ENCODE measurements around the gene PHLPP2.
"Not testable (repeated sequence)": the region's sequence is repeated elsewhere in the genome, so short reads cannot be mapped to it uniquely, and the experiment has no call there.

Gene PHLPP2

DNA sequence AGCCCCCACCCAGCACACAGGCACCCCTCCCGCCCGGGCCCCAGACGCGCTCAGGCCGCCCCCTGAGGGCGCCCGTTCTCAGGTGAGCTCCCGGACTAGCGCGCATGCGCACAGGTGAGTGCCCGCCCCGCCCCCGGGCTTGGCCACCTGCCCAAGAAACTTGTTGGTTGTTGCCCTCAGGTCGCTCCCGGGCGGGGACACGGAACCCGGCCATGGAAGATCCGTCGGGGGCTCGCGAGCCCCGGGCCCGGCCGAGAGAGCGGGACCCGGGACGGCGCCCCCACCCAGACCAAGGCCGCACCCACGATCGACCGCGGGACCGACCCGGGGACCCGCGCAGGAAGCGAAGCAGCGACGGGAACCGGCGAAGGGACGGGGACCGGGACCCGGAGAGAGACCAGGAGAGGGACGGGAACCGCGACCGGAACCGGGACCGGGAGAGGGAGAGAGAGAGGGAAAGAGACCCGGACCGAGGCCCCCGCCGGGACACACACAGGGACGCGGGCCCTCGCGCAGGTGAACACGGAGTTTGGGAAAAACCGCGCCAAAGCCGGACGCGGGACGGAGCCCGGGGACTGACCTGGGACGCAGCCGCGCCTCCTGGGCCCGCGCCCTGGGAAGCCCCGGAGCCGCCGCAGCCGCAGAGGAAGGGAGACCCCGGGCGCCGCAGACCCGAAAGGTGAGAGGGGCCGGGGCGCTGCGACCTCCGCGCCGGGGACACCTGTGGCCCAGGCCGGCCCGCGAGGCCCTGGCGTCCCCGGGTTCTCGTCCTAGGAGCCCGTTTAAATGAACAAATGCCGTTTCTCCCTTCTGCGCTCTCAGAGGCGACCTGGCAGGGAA is 98.3 kb downstream of the PHLPP2 start, which contains the start of gene MARVELD3:
Gene MARVELD3, plus strand, starts transcription at position 167 of the 840 bp plus-strand sequence. Its CDS starts 46 bp downstream, at position 213.
- DNase-seq (ENCODE audit: low read depth in 2 of 3, low spot score in 1 of 3), result no peak

DNA sequence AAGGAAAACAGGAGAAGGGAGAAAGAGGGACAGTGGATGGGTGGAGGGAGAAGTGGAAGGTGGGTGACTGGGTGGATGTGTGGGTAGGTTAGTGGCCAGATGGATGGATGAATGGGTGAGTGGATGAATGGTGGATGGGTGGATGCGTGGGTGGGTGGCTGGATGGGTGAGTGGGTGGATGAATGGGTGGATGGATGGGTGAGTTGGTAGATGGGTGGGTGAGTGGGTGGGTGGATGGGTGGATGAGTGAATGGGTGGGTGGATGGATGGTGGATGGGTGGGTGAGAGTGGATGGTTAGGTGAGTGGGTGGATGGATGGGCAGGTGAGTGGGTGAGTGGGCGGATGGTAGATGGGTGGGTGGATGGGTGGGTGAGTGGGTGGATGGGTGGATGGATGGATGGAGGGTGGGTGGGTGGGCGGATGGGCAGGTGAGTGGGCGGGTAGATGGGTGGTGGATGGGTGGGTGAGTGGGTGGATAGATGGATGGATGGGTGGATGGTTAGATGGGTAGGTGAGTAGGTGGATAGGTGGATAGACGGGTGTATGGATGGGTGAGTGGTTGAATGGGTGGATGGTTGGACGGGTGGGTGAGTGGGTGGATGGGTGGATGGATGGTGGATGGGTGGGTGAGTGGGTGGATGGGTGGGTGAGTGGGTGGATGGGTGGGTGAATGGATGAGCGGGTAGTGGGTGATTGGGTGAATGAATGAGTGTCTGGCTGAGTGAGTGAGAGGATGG is 99.2 kb downstream of the PHLPP2 start:
- no peak for DNase-seq (ENCODE audit: low read depth in 2 of 3, low spot score in 1 of 3)

DNA sequence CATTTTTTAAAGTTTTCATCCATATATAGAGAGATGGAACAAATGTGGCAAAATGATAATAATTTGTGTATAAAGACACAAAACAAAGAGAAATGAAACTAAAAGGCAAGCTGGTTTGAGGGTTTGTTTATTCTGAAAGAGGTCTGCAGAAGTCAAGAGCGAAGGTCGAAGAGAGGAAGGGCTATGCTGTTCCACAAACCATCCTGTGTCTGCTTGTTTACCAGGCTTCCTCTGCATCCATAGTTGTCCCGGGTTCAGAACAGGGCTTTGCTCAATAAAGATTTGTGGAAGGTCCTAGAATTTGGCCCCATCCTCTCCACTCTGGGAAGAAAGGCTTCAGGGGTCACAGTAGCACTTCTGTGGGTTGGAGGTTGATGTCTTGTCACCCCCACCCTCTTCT is 100.9 kb downstream of the PHLPP2 start:
- no peak for DNase-seq (ENCODE audit: low read depth in 2 of 3, low spot score in 1 of 3)

DNA sequence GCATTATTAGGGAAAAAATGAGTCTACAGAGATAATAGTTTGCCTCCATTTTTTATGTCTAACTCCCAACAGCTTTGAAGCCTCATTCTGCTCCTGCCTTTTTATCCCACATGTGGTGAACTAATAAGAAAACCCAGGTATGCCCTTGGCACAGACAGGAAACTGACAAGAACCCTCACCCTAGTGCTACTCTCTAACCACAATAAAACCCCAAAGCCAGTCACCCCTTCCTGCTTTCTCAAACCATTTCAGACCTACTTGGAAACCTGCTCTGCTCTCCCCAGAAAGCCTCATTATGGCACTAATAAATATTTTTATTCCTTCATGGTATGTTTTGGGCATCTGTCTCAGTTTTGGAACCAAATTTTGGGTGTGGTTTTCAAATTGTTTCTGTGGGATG is 102.4 kb downstream of the PHLPP2 start:
- no peak for DNase-seq (ENCODE audit: low read depth in 2 of 3, low spot score in 1 of 3)

DNA sequence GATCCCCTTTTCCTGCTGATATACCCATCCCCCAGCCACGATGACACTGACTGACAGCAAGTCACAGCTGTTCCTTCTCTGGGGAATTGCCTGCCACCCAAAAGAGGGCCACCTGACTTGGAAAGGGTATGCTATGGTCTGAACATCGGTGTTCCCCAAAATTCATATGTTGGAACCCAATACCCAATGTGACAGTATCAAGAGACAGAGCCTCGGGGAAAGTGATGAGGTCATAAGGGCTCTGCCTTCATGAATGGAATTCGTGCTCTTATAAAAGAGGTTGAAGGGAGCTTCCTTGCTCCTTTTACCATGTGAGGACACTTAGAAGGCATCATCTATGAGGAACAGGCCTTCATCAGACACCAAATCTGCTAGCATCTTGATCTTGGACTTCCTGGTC is 106.1 kb downstream of the PHLPP2 start:
- DNase-seq (ENCODE audit: low read depth in 2 of 3, low spot score in 1 of 3), result no peak

DNA sequence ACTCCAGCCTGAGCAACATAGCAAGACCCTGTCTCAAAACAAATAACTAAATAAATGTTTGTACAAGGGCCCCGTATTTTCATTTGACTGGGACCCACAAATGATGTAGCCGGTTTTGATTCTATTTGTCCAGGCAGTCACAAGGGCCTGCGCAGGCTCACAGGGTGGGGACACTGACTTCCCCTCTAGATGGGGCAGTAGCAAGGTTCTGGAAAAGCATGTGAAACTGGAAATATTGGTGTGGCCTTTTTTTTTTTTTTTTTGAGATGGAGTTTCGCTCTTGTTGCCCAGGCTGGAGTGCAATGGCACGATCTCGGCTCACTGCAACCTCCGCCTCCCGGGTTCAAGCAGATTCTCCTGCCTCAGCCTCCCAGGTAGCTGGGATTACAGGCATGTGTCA is 109.5 kb downstream of the PHLPP2 start:
- not testable (repeated sequence) for DNase-seq (ENCODE audit: low read depth in 2 of 3, low spot score in 1 of 3)

DNA sequence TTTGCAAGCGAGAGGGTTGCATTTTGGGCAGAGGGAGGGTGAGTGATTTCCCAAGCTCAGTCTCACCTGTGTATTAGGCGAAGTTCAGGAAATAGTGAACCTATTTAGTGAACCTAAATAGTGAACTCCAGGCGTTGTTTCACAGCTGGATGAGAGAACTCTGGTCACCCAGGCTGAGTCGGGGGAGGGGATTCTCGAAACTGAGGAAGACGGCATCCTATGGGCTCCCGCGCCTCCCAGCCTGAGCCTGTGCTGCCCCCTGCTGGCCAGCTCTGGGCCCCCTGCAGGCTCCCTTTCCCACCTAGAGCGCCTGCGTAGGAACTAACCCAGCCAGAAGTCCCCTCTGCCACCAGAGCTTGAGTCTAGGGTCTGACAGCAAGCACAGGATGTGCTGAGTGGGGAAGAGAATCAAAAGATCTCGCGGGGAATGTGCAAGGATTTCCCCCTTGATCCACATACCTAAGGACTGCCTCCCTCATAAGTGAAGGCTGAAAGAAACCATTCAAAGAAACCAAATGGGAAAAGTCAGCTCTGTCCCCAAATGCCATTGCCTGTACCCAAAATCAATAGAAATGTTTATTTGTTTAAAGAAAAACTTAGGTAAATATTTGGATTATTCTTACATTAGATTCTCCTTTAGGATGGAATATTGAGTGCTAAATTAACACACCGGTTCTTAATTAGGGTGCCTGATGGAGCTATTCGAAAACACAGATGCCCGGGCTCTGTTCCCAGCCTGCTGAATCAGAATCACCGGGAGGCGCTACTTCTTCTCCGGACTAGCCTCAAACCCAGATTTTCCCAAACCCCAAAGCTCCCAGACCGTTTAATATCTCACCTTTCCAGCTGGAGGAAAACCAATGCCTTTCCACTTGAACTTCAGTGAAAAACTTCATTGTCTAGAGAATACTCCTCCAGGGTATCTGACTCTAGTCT is 113.3 kb downstream of the PHLPP2 start:
- peak; percentile 57 to 86 (median 76) for DNase-seq (ENCODE audit: low read depth in 2 of 3, low spot score in 1 of 3)

DNA sequence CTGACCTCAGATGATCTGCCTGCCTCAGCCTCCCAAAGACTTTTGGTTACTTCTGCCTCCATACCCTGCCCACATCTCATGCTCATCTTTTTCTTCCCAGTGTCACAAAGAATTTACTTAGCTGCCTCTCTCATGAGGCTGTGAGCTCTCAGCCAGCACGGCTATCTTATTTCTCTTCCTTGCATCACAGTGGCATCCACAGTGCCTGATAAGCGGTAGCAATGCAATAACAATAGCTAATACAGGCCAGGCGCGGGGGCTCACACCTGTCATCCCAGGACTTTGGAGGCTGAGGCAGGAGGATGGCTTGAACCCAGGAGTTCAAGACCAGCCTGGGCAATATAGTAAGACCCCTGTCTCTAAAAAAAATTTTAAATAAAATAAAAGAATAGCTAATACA is 114.1 kb downstream of the PHLPP2 start:
- no peak for DNase-seq (ENCODE audit: low read depth in 2 of 3, low spot score in 1 of 3)

DNA sequence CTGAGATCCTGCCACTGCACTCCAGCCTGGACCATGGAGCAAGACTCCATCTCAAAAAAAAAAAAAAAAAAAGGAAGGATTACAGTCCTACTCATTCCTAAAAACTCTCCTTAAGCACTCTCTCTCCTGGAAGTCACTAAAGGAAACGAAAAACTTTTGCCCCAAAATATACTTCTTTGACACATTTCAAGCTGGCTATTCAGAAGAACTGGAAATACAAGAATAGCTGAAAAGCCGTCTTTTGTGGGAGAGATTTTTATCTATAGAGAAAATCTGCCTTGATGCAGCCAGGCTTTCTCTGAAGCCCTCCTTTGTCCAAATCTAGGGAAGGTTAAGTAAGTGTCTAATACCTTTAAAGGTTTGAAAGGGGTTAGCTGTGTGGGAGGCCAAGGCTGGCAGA is 115.4 kb downstream of the PHLPP2 start:
- DNase-seq (ENCODE audit: low read depth in 2 of 3, low spot score in 1 of 3), result no peak

DNA sequence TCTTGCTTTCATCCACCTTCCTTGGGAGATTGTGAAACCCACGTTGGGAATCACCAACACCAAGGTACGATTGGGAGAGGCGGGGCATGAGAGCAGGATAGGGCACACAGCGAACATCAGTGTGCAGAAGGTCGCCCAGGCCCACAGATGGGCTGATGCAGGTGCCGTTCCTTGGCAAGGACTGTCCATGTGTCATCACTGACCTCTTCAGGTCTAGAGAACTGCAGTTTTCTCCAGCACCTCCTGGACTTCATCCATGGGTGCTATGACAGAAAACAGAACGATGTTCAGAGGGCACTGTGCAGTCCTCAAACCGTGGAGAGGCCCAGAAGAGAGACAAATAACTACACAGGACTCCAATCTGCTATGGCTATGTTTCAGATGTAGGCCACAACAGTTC is 123.7 kb downstream of the PHLPP2 start:
- DNase-seq (ENCODE audit: low read depth in 2 of 3, low spot score in 1 of 3), result no peak

DNA sequence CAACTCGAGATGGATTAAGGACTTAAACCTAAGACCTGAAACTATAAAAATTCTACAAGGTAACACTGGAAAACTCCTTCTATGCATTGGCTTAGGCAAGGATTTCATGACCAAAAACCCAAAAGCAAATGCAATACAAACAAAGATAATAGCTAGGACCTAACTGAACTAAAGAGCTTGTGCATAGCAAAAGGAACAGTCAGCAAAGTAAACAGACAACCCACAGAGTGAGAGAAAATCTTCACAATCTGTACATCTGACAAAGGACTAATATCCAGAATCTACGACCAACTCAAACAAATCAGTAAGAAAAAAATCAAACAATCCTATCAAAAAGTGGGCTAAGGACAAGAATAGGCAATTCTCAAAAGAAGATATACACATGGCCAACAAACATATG is 126.1 kb downstream of the PHLPP2 start:
- not testable (repeated sequence) for DNase-seq (ENCODE audit: low read depth in 2 of 3, low spot score in 1 of 3)

DNA sequence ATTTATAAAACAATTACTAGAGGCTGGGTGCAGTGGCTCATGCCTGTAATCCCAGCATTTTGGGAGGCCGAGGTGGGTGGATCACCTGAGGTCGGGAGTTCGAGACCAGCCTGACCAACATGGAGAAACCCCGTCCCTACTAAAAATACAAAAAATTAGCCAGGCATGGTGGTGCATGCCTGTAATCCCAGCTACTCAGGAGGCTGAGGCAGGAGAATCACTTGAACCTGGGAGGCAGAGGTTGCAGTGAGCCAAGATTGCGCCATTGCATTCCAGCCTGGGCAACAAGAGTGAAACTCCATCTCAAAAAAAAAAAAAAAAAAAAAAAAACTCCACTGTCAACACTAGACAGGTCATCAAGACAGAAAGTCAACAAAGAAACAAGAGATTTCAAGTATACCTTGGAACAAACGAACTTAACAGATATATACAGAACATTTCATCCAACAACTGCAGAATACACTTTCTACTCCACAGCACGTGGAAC is 129.1 kb downstream of the PHLPP2 start:
- DNase-seq (ENCODE audit: low read depth in 2 of 3, low spot score in 1 of 3), result not testable (repeated sequence)
